K562 (cell line): Measurements from ENCODE around the gene USP22. TPM values are rescaled to one million over a fixed set of nuclear protein-coding genes. Genes with fewer than 3 reads are reported as not detected.

ENCODE experiments used
- ATAC-seq: fragments of 200-7000 bp; cut with Tn5 transposase; 3 replicates; pipeline ENCODE4 v1.9.1; 2020; ENCODE audit warnings: moderate library complexity
- BruUV-seq: library from RNA; stranded (reverse); fragments of 400-500 nt; replicated peaks from 2 replicates; lab custom pipeline; 2021; lab: Mats Ljungman, UMichigan
- CTCF ChIA-PET: fragments of 300-600 bp; formaldehyde crosslinking; extraction: SDS; loops from one replicate; lab custom pipeline; 2021; ENCODE audit warnings: low intra/inter-chr PET ratio; lab: Yijun Ruan, JAX
- POLR2A ChIA-PET: fragments of 300-600, 350-650 bp; sonication (Branson Sonifier 250); formaldehyde crosslinking; extraction: SDS; loops from one replicate; lab custom pipeline; 2021; ENCODE audit warnings: antibody characterized with exemption, inconsistent platforms; lab: Yijun Ruan, JAX
- DNase-seq, 4 experiments: peaks; one replicate each; pipeline versions ENCODE4 v3.0.0 to v3.0.0-alpha.2; 2011 to 2018; ENCODE audit warnings: low spot score in 3 of 4, mixed read lengths in 3 of 4; ENCODE audit errors: extremely low read depth in 1 of 4
- FAIRE-seq: peaks from 2 replicates; lab custom pipeline; 2011; peaks lifted over from hg19 to GRCh38; lab: Jason Lieb, UNC
- H2AFZ ChIP-seq: 2 replicates; pipeline ENCODE4 v1.6.0; 2011; ENCODE audit warnings: low read depth, low read length, control low read depth, inconsistent platforms
- H3K27ac ChIP-seq: fragments of 200-600 bp; 3 replicates; pipeline ENCODE4 v1.8.0; 2011; ENCODE audit warnings: low read depth, mild to moderate bottlenecking, control low read depth, inconsistent platforms, low read length, moderate library complexity, mixed read lengths; ENCODE audit errors: extremely low read depth
- H3K27me3 ChIP-seq, 2 experiments: fragments of 300-600 bp in 1 of 2; 2 replicates in 1 of 2; 3 replicates in 1 of 2; pipeline versions ENCODE4 v1.6.0 to v1.8.0; 2011; ENCODE audit warnings: inconsistent platforms in 2 of 2, low read length in 2 of 2, mild to moderate bottlenecking in 1 of 2, mixed read lengths in 1 of 2, moderate library complexity in 1 of 2; ENCODE audit not compliant: control insufficient read depth in 2 of 2, insufficient read depth in 2 of 2
- H3K36me3 ChIP-seq: fragments of 300-600 bp; 3 replicates; pipeline ENCODE4 v1.8.0; 2011; ENCODE audit warnings: mild to moderate bottlenecking, low read length, inconsistent platforms; ENCODE audit not compliant: control insufficient read depth, insufficient read depth
- H3K4me1 ChIP-seq, 2 experiments: fragments of 200-600 bp in 1 of 2; replicated peaks in 1 of 2; 2 replicates in 1 of 2; 3 replicates in 1 of 2; pipeline versions ENCODE4 v1.5.1 to v1.8.0; 2011; ENCODE audit warnings: inconsistent platforms in 2 of 2, low read length in 2 of 2, mild to moderate bottlenecking in 1 of 2, mixed read lengths in 1 of 2, moderate library complexity in 1 of 2; ENCODE audit not compliant: control insufficient read depth in 2 of 2, insufficient read depth in 2 of 2
- H3K4me2 ChIP-seq: 2 replicates; pipeline ENCODE4 v1.6.1; 2011; ENCODE audit warnings: low read length, control low read depth, inconsistent platforms, mixed read lengths; ENCODE audit not compliant: insufficient read depth
- H3K4me3 ChIP-seq: fragments of 200-600 bp; sonication (generic), shearing (Covaris generic); 2 replicates; pipeline ENCODE4 v1.5.1; 2016; ENCODE audit warnings: control low read depth, inconsistent platforms
- H3K79me2 ChIP-seq: fragments of 200-600 bp; 3 replicates; pipeline ENCODE4 v1.8.0; 2011; ENCODE audit warnings: low read length, inconsistent platforms; ENCODE audit not compliant: control insufficient read depth, insufficient read depth
- H3K9ac ChIP-seq, 2 experiments: 2 replicates each; pipeline versions ENCODE4 v1.6.0 to v1.6.1; 2011; ENCODE audit warnings: low read depth in 2 of 2, low read length in 2 of 2, control low read depth in 1 of 2, inconsistent platforms in 1 of 2, mild to moderate bottlenecking in 1 of 2, mixed read lengths in 1 of 2; ENCODE audit not compliant: insufficient read depth in 1 of 2
- H3K9me1 ChIP-seq: one replicate; pipeline ENCODE4 v1.6.0; 2011; ENCODE audit warnings: inconsistent platforms, mild to moderate bottlenecking, low read length, moderate library complexity; ENCODE audit not compliant: control insufficient read depth, insufficient read depth
- H3K9me3 ChIP-seq: replicated peaks from 2 replicates; pipeline ENCODE4 v1.5.1; 2011; ENCODE audit warnings: low read depth, low read length, inconsistent platforms; ENCODE audit not compliant: control insufficient read depth, insufficient read depth
- H4K20me1 ChIP-seq: replicated peaks from 2 replicates; pipeline ENCODE4 v1.6.1; 2011; ENCODE audit warnings: low read length, inconsistent platforms, mixed read lengths; ENCODE audit not compliant: control insufficient read depth, insufficient read depth
- CTBP1 ChIP-seq: fragments of 450-650 bp; IDR thresholded peaks from 2 replicates; pipeline ENCODE4 v1.6.1; 2016; ENCODE audit warnings: borderline replicate concordance
- DDX20 ChIP-seq: fragments of 450-650 bp; IDR thresholded peaks from 2 replicates; pipeline ENCODE4 v1.6.1; 2016; ENCODE audit warnings: missing genetic modification characterization, low read depth, mild to moderate bottlenecking, missing compliant biosample characterization, moderate library complexity
- GATAD2A ChIP-seq: fragments of 450-650 bp; IDR thresholded peaks from 2 replicates; pipeline ENCODE4 v1.6.1; 2017
- HNRNPL ChIP-seq: fragments of 200-400 bp; formaldehyde crosslinking; IDR thresholded peaks from 2 replicates; pipeline ENCODE4 v1.6.1; 2017; ENCODE audit warnings: low read depth, mild to moderate bottlenecking, low read length
- L3MBTL2 ChIP-seq: fragments of 450-650 bp; IDR thresholded peaks from 2 replicates; pipeline ENCODE4 v1.6.1; 2016; ENCODE audit warnings: mild to moderate bottlenecking, moderate library complexity
- NRF1 ChIP-seq, 2 experiments: fragments of 450-650 bp; IDR thresholded peaks in 1 of 2; conservative IDR thresholded peaks in 1 of 2; 2 replicates each; pipeline ENCODE4 v1.6.1; 2014; ENCODE audit warnings: mild to moderate bottlenecking in 2 of 2
- POLR2B ChIP-seq: fragments of 450-650 bp; IDR thresholded peaks from 2 replicates; pipeline ENCODE4 v1.6.1; 2018; ENCODE audit warnings: low read depth; ENCODE audit not compliant: partially characterized antibody
- RBBP5 ChIP-seq: fragments of 200-600 bp; sonication (generic); IDR thresholded peaks from 2 replicates; pipeline ENCODE4 v1.6.1; 2012; ENCODE audit warnings: borderline replicate concordance, mild to moderate bottlenecking, low read length, control low read depth, inconsistent platforms; ENCODE audit not compliant: insufficient read depth, poor library complexity, severe bottlenecking
- SRSF9 ChIP-seq: fragments of 200-400 bp; formaldehyde crosslinking; IDR thresholded peaks from 2 replicates; pipeline ENCODE4 v1.6.1; 2017; ENCODE audit warnings: low read depth, low read length, borderline replicate concordance
- WGBS: fragments of 100-300 bp; shearing (Covaris generic); methylation state at CpG from one replicate; pipeline ENCODE4 v1.1.6; 2016; ENCODE audit warnings: low coverage, mixed read lengths; ENCODE audit not compliant: insufficient coverage; ENCODE audit errors: missing lambda C conversion rate; 5-methylcytosine and 5-hydroxymethylcytosine counted together
- in situ Hi-C: fragments of 300-500 bp; cut with MboI; formaldehyde crosslinking; loops from 4 replicates; pipeline ENCODE4 v1.15.0; 2018; ENCODE audit warnings: inconsistent platforms, mixed read lengths
- intact Hi-C: fragments of 100-400 bp; cut with micrococcal nuclease; formaldehyde crosslinking; loops from 2 replicates; pipeline ENCODE4 v1.14.2; 2022
- polyA plus RNA-seq, 8 experiments: library from polyadenylated mRNA; depleted of rRNA in 4 of 8; stranded (reverse) in 5 of 8; unstranded in 3 of 8; fragments of >200 nt; fragmentation: Nextera tagmentation in 2 of 8; fragmentation: Illumina TruSeq in 1 of 8; extraction: Ambion mirVana in 2 of 8; extraction: Trizol in 1 of 8; gene quantifications; 2 replicates each; pipeline versions ENCODE4 v1.2.1 to v1.2.3, GENCODE V29; 2011 to 2014; ENCODE audit warnings: inconsistent platforms in 1 of 8, missing spikeins in 1 of 8
- total RNA-seq, 7 experiments: library from RNA; depleted of rRNA in 6 of 7; stranded (reverse); fragments of >200 nt in 6 of 7; fragmentation: Illumina TruSeq in 2 of 7; extraction: Trizol in 2 of 7; gene quantifications; 2 replicates each; pipeline versions ENCODE4 v1.2.1 to v1.2.3, GENCODE V29; 2011 to 2021; ENCODE audit warnings: low replicate concordance in 1 of 7
- TF ChIP-seq, protein P1 (sequence below): fragments of 250-450 bp; sonication (Bioruptor Pico); IDR thresholded peaks from 2 replicates; pipeline ENCODE4 v1.4.0; 2020; ENCODE audit warnings: borderline replicate concordance
- TF ChIP-seq, protein P2 (sequence below): fragments of 200-800 bp; sonication (Bioruptor generic); IDR thresholded peaks from 2 replicates; pipeline ENCODE4 v1.6.1; 2016; ENCODE audit warnings: missing genetic modification characterization, missing compliant biosample characterization
- TF ChIP-seq, protein P3 (sequence below), 3 experiments: IDR thresholded peaks in 2 of 3; conservative IDR thresholded peaks in 1 of 3; 2 replicates each; pipeline ENCODE4 v1.5.1; 2011 to 2012; ENCODE audit warnings: low read length in 3 of 3, mild to moderate bottlenecking in 3 of 3, control low read depth in 2 of 3, improper control_type of control experiment in 1 of 3, inconsistent platforms in 1 of 3, low read depth in 1 of 3, mixed read lengths in 1 of 3, moderate library complexity in 1 of 3; ENCODE audit not compliant: insufficient read depth in 2 of 3

Gene USP22
- total and polyA plus RNA-seq, 9 of the 15 experiments (the other 6 are each of a cell fraction or from before 2014, with no cell fraction given) = 6.5 to 113 (median 58.9) TPM

DNA sequence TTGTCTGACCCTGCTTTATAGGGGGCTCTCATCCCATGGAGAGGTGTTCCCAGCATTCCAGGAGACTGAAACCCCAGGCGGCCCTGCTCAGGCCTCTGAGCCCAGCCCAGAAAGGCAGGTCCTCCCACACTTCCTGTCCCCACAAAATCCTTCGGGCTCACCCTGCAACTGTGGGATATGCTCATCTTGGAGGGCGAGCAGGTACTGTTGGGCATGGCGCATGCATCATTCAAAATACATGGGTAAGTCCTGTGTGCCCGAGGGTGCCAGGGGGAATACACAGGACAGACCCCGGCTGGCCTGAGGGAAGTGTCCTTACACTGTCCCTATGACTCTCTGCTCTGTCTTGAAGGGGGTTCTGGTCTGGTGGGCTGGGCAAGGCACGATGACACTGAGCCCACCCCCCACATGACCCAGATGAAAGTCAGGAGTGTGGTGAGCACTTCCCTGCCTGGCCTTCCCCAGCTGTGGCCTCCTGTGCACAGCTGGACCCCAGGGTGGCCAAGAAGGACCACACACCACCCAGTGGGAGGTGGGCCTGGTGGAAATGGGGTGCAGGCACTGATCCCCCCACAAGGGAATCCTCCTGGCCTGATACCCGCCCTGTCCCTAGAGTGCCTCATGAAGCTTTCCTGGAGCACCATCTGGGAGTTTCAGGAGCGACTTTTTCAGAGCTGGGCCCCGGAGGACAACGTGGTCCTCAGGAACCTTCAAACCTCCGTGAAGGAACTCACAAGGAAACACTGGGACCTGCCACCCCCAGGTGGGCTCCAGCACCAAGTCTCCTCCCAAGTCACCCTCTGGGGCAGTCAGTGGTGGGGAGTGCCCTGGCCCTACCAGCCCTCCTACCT is 46.7 kb downstream of the USP22 start:
- Histone ChIP-seq H3K4me3 (no peak overlapping the region), H2AFZ (no peak overlapping the region), H3K9me1 (peaks cover 3% of the 10 kb centered on the region), H3K9me3 (no peaks in the 10 kb centered on the region), H3K27me3 (no peaks in the 10 kb centered on the region), H3K9ac (no peak overlapping the region; a peak in 1 of 4 replicates), H3K27ac (no peak overlapping the region), H3K4me2 (no peak overlapping the region), H3K36me3 (peaks cover 17% of the 10 kb centered on the region; the same call in 2 of the 3 replicates), H3K4me1 (peaks cover 0 to 28% of the 10 kb centered on the region in 2 experiments; a peak in 2 of 5 replicates), H3K79me2 (no peaks in the 10 kb centered on the region), H4K20me1 (peaks cover 10% of the 10 kb centered on the region; the same call in 1 of the 2 replicates)
- no TSS peak for BruUV-seq
- intact Hi-C loops (no loop called here), in situ Hi-C loops (no loop called here)
- ChIA-PET POLR2A (interaction anchor here (1.1 kb wide), 1 partner anchor 13 kb away, joined by 3 read pairs; no protein-coding TSS in a partner anchor), CTCF (no interaction called here)
- no peak for FAIRE-seq
- no peak for ATAC-seq
- 38% methylated on average over 8 of the region's 12 CpGs for WGBS
- no peak for DNase-seq
- no peak for TF ChIP-seq SRSF9
- no peak for TF ChIP-seq POLR2B
- no peak for TF ChIP-seq DDX20 (tag)
- TF ChIP-seq, protein P1, sequence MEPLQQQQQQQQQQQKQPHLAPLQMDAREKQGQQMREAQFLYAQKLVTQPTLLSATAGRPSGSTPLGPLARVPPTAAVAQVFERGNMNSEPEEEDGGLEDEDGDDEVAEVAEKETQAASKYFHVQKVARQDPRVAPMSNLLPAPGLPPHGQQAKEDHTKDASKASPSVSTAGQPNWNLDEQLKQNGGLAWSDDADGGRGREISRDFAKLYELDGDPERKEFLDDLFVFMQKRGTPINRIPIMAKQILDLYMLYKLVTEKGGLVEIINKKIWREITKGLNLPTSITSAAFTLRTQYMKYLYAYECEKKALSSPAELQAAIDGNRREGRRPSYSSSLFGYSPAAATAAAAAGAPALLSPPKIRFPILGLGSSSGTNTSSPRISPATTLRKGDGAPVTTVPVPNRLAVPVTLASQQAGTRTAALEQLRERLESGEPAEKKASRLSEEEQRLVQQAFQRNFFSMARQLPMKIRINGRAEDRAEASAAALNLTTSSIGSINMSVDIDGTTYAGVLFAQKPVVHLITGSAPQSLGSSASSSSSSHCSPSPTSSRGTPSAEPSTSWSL = no peak
- TF ChIP-seq, protein P2, sequence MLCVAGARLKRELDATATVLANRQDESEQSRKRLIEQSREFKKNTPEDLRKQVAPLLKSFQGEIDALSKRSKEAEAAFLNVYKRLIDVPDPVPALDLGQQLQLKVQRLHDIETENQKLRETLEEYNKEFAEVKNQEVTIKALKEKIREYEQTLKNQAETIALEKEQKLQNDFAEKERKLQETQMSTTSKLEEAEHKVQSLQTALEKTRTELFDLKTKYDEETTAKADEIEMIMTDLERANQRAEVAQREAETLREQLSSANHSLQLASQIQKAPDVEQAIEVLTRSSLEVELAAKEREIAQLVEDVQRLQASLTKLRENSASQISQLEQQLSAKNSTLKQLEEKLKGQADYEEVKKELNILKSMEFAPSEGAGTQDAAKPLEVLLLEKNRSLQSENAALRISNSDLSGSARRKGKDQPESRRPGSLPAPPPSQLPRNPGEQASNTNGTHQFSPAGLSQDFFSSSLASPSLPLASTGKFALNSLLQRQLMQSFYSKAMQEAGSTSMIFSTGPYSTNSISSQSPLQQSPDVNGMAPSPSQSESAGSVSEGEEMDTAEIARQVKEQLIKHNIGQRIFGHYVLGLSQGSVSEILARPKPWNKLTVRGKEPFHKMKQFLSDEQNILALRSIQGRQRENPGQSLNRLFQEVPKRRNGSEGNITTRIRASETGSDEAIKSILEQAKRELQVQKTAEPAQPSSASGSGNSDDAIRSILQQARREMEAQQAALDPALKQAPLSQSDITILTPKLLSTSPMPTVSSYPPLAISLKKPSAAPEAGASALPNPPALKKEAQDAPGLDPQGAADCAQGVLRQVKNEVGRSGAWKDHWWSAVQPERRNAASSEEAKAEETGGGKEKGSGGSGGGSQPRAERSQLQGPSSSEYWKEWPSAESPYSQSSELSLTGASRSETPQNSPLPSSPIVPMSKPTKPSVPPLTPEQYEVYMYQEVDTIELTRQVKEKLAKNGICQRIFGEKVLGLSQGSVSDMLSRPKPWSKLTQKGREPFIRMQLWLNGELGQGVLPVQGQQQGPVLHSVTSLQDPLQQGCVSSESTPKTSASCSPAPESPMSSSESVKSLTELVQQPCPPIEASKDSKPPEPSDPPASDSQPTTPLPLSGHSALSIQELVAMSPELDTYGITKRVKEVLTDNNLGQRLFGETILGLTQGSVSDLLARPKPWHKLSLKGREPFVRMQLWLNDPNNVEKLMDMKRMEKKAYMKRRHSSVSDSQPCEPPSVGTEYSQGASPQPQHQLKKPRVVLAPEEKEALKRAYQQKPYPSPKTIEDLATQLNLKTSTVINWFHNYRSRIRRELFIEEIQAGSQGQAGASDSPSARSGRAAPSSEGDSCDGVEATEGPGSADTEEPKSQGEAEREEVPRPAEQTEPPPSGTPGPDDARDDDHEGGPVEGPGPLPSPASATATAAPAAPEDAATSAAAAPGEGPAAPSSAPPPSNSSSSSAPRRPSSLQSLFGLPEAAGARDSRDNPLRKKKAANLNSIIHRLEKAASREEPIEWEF (CRISPR knock-in tag) = no peak
- TF ChIP-seq NRF1 (conservative IDR thresholded peaks at IDR 0.05 in 1 of 2, IDR thresholded peaks at IDR 0.05 in 1 of 2) = no peak
- TF ChIP-seq GATAD2A = no peak
- no peak for TF ChIP-seq L3MBTL2
- TF ChIP-seq, protein P3, sequence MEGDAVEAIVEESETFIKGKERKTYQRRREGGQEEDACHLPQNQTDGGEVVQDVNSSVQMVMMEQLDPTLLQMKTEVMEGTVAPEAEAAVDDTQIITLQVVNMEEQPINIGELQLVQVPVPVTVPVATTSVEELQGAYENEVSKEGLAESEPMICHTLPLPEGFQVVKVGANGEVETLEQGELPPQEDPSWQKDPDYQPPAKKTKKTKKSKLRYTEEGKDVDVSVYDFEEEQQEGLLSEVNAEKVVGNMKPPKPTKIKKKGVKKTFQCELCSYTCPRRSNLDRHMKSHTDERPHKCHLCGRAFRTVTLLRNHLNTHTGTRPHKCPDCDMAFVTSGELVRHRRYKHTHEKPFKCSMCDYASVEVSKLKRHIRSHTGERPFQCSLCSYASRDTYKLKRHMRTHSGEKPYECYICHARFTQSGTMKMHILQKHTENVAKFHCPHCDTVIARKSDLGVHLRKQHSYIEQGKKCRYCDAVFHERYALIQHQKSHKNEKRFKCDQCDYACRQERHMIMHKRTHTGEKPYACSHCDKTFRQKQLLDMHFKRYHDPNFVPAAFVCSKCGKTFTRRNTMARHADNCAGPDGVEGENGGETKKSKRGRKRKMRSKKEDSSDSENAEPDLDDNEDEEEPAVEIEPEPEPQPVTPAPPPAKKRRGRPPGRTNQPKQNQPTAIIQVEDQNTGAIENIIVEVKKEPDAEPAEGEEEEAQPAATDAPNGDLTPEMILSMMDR (IDR thresholded peaks at IDR 0.05 in 2 of 3, conservative IDR thresholded peaks at IDR 0.05 in 1 of 3; ENCODE audit: insufficient read depth in 2 of 3, low read depth in 1 of 3, low read length in 3 of 3) = no peak
- TF ChIP-seq HNRNPL = no peak
- TF ChIP-seq RBBP5 = no peak
- no peak for TF ChIP-seq CTBP1
